ENCODE results near the gene PTPRR. TPM values are rescaled to one million over a fixed set of nuclear protein-coding genes. Genes with fewer than 3 reads are reported as not detected.

The PTPRR gene
- total RNA-seq, 2 donors from 2014 or later: 0.32 to 2.4 TPM

GRCh38 chr12:70829070-70829469 is 91.5 kb downstream of the PTPRR start:
- intact Hi-C loops (cut with DNase I): no loop called here
- Histone ChIP-seq H3K4me1 (replicated peaks) (no peaks in the 10 kb centered on the region), H3K9me3 (no peaks in the 10 kb centered on the region), H3K36me3 (no peaks in the 10 kb centered on the region), H3K4me3 (no peak overlapping the region), H3K27me3 (replicated peaks; ENCODE audit: insufficient read depth) (no peaks in the 10 kb centered on the region), H3K27ac (no peak overlapping the region)
- TF ChIP-seq POLR2A (IDR thresholded peaks at IDR 0.05): no peak
- no peak for TF ChIP-seq POLR2AphosphoS5 (IDR thresholded peaks at IDR 0.05)
- TF ChIP-seq, protein P1, sequence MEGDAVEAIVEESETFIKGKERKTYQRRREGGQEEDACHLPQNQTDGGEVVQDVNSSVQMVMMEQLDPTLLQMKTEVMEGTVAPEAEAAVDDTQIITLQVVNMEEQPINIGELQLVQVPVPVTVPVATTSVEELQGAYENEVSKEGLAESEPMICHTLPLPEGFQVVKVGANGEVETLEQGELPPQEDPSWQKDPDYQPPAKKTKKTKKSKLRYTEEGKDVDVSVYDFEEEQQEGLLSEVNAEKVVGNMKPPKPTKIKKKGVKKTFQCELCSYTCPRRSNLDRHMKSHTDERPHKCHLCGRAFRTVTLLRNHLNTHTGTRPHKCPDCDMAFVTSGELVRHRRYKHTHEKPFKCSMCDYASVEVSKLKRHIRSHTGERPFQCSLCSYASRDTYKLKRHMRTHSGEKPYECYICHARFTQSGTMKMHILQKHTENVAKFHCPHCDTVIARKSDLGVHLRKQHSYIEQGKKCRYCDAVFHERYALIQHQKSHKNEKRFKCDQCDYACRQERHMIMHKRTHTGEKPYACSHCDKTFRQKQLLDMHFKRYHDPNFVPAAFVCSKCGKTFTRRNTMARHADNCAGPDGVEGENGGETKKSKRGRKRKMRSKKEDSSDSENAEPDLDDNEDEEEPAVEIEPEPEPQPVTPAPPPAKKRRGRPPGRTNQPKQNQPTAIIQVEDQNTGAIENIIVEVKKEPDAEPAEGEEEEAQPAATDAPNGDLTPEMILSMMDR (IDR thresholded peaks at IDR 0.05): no peak
- DNase-seq (ENCODE audit: low spot score): no peak
- 100% methylated on average over 1 of the region's 1 CpG for WGBS

- Histone ChIP-seq H3K4me1 (replicated peaks) (no peaks in the 10 kb centered on the region), H3K27me3 (replicated peaks; ENCODE audit: insufficient read depth) (no peaks in the 10 kb centered on the region), H3K4me3 (no peak overlapping the region), H3K9me3 (no peaks in the 10 kb centered on the region), H3K36me3 (no peaks in the 10 kb centered on the region), H3K27ac (no peak overlapping the region)
- WGBS: 91% methylated on average over 2 of the region's 2 CpGs
- DNase-seq (ENCODE audit: low spot score): no peak
- intact Hi-C loops (cut with DNase I): no loop called here
- TF ChIP-seq, protein P1 (IDR thresholded peaks at IDR 0.05): no peak
- no peak for TF ChIP-seq POLR2AphosphoS5 (IDR thresholded peaks at IDR 0.05)
- TF ChIP-seq POLR2A (IDR thresholded peaks at IDR 0.05): no peak
These were observed 92.2 kb downstream of the PTPRR start for GRCh38 chr12:70828351-70828750.

GRCh38 chr12:70826156-70826555 is 94.4 kb downstream of the PTPRR start:
- DNase-seq (ENCODE audit: low spot score): no peak
- H3K36me3 ChIP-seq: no peaks in the 10 kb centered on the region
- no peak overlapping the region for H3K27ac ChIP-seq
- no peaks in the 10 kb centered on the region for H3K9me3 ChIP-seq
- H3K4me3 ChIP-seq: no peak overlapping the region
- no peaks in the 10 kb centered on the region for H3K27me3 ChIP-seq (replicated peaks; ENCODE audit: insufficient read depth)
- 42% methylated on average over 3 of the region's 3 CpGs for WGBS
- no peaks in the 10 kb centered on the region for H3K4me1 ChIP-seq (replicated peaks)
- intact Hi-C loops (cut with DNase I): no loop called here
- TF ChIP-seq POLR2A (IDR thresholded peaks at IDR 0.05) (no peak), POLR2AphosphoS5 (IDR thresholded peaks at IDR 0.05) (no peak)
- TF ChIP-seq, protein P1 (IDR thresholded peaks at IDR 0.05): no peak

DNA sequence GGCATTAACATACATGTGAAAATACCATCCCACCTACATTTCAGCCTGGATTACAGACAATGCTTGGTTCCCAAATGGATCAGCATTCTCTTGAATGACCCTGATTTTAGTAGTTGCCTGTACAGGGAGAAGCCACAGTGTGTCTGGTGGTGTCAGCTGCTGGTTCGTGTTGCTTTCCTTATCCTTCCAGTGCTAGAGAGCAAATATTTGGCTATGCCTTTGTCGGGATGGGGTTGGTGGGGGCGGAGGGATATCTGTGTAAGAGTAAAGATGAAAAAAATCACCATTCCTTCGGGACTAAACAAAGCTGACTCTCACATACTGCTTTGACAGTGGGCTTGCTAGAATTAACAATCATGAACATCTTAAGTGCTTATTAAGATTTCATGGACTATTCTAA is 96.0 kb downstream of the PTPRR start:
- WGBS: 36% methylated on average over 4 of the region's 4 CpGs

More for the DNA sequence above, 96.0 kb downstream of the PTPRR start:
- intact Hi-C loops (cut with DNase I): no loop called here
- no peak for DNase-seq (ENCODE audit: low spot score)
- no peaks in the 10 kb centered on the region for H3K9me3 ChIP-seq
- no peaks in the 10 kb centered on the region for H3K27me3 ChIP-seq (replicated peaks; ENCODE audit: insufficient read depth)
- no peak overlapping the region for H3K27ac ChIP-seq
- no peaks in the 10 kb centered on the region for H3K4me1 ChIP-seq (replicated peaks)
- H3K4me3 ChIP-seq: no peak overlapping the region
- no peaks in the 10 kb centered on the region for H3K36me3 ChIP-seq
- TF ChIP-seq, protein P1 (IDR thresholded peaks at IDR 0.05): no peak
- TF ChIP-seq POLR2A (IDR thresholded peaks at IDR 0.05) (no peak), POLR2AphosphoS5 (IDR thresholded peaks at IDR 0.05) (no peak)

Data from prostate gland (tissue), 2 donors.